GM06990 (cell line): ENCODE measurements around the gene LDHA.

Experiments
- DNase-seq: peaks from one replicate; pipeline ENCODE4 v3.0.0-alpha.2; 2011; ENCODE audit not compliant: insufficient read length; ENCODE audit errors: extremely low read depth
- H3K27me3 ChIP-seq: replicated peaks from 2 replicates; pipeline ENCODE4 v1.6.0; 2011; ENCODE audit warnings: low read length; ENCODE audit not compliant: control insufficient read depth, insufficient read depth
- H3K36me3 ChIP-seq: 2 replicates; pipeline ENCODE4 v1.5.1; 2011; ENCODE audit warnings: low read length; ENCODE audit not compliant: control insufficient read depth, insufficient read depth
- H3K4me3 ChIP-seq: replicated peaks from 2 replicates; pipeline ENCODE4 v1.5.1; 2011; ENCODE audit warnings: low read depth, mild to moderate bottlenecking, control low read depth, low read length
- TF ChIP-seq, protein P1 (sequence below): IDR thresholded peaks from 2 replicates; pipeline ENCODE4 v1.5.1; 2011; ENCODE audit warnings: low read length, control low read depth, mild to moderate bottlenecking, inconsistent platforms; ENCODE audit not compliant: insufficient read depth, poor library complexity, severe bottlenecking

LDHA gene

GRCh38 chr11:18364495-18365073 lies 29.8 kb upstream of the LDHA start:
- Histone ChIP-seq H3K27me3 (no peaks in the 10 kb centered on the region), H3K4me3 (no peak overlapping the region), H3K36me3 (peaks cover 13% of the 10 kb centered on the region)
- DNase-seq: no peak
- TF ChIP-seq, protein P1, sequence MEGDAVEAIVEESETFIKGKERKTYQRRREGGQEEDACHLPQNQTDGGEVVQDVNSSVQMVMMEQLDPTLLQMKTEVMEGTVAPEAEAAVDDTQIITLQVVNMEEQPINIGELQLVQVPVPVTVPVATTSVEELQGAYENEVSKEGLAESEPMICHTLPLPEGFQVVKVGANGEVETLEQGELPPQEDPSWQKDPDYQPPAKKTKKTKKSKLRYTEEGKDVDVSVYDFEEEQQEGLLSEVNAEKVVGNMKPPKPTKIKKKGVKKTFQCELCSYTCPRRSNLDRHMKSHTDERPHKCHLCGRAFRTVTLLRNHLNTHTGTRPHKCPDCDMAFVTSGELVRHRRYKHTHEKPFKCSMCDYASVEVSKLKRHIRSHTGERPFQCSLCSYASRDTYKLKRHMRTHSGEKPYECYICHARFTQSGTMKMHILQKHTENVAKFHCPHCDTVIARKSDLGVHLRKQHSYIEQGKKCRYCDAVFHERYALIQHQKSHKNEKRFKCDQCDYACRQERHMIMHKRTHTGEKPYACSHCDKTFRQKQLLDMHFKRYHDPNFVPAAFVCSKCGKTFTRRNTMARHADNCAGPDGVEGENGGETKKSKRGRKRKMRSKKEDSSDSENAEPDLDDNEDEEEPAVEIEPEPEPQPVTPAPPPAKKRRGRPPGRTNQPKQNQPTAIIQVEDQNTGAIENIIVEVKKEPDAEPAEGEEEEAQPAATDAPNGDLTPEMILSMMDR: no peak

DNA sequence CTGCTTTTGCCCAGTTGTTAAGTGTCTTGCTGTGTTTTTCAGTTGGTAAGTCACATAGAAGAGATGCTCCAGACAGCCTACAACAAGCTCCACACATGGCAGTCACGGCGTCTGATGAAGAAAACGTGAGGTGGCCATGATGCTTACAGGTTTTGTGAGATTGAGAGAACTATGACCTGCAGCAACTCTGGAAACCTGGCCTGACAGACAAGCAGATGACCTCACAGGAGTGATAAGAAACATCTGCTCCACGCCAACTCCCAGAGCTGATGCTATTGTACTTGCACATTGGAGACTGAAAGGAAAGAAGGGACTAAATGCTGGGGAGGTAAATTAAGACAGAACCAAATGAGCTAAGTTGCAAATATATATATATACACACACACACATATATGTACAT lies 28.6 kb upstream of the LDHA start:
- TF ChIP-seq, protein P1: no peak
- peaks cover 10% of the 10 kb centered on the region for H3K36me3 ChIP-seq
- no peaks in the 10 kb centered on the region for H3K27me3 ChIP-seq
- no peak overlapping the region for H3K4me3 ChIP-seq
- no peak for DNase-seq

DNA sequence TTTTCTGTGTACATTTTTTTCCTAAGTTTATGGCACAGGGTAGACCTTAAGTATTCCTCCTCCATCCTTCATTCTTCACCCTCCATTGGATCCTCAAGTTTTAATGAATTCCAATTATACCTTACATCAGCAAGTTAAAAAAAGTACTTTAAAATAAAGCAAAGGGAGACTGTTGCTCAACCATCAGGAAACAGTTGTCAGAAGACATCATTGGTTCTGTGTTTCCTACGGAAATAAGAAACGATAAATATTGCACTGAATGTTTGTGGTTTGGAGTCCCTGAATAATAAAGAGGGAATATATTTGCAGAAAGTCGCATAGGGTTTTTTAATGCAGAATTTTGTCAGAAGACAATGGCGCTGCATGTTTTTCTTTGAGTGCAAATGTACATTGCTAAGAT lies 28.1 kb upstream of the LDHA start:
- H3K36me3 ChIP-seq: peaks cover 10% of the 10 kb centered on the region
- H3K4me3 ChIP-seq: no peak overlapping the region
- no peak for DNase-seq
- H3K27me3 ChIP-seq: no peaks in the 10 kb centered on the region
- TF ChIP-seq, protein P1: no peak

DNA sequence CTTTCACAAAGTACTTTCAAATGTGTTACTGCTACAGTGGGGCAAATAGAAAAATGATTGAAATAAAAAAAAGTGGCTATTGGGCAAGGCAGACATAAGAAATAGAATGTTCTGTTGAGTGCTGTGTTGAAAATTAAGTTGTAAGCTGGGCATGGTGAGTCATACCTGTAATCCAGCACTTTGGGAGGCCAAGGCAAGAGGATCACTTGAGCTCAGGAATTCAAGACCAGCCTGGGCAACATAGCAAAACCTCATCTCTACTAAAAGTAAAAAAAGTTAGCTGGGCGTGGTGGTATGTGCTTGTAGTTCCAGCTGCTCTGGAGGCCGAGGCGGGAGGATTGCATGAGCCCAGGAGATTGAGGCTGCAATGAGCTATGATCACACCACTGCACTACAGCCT lies 26.9 kb upstream of the LDHA start:
- no peaks in the 10 kb centered on the region for H3K27me3 ChIP-seq

DNA sequence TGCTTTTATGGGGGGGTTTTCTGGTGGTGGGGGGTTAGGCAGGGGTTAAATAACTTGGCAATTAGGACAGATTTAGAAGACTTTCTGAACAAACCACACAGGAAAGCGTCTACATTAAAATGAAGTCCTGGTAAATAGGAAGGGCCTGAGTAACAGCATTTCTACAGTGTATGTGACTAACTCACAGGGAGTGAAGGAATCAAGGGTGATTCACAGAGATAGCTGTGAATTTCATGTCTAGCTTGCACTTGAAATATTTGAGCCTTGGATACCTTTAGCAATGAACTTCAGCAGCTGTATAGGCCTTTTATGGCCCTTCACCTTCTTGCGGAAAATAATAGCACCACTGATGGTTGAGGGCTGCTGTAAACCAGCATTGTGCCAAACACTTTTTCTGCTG lies 26.1 kb upstream of the LDHA start:
- TF ChIP-seq, protein P1: no peak
- H3K27me3 ChIP-seq: no peaks in the 10 kb centered on the region
- DNase-seq: no peak
- no peak overlapping the region for H3K4me3 ChIP-seq
- peaks cover 5% of the 10 kb centered on the region for H3K36me3 ChIP-seq

More for the DNA sequence above, 26.9 kb upstream of the LDHA start:
- peaks cover 5% of the 10 kb centered on the region for H3K36me3 ChIP-seq
- H3K4me3 ChIP-seq: no peak overlapping the region
- no peak for DNase-seq
- TF ChIP-seq, protein P1: no peak

- no peak for DNase-seq
- Histone ChIP-seq H3K4me3 (no peak overlapping the region), H3K27me3 (no peaks in the 10 kb centered on the region), H3K36me3 (peaks cover 5% of the 10 kb centered on the region)
- TF ChIP-seq, protein P1: no peak
These were observed 25.0 kb upstream of the LDHA start for GRCh38 chr11:18369398-18369797.
